Psoas muscle (tissue), 8 donors: ENCODE data around the gene OR6B1. TPM values are rescaled to one million over a fixed set of nuclear protein-coding genes. Genes with fewer than 3 reads are reported as not detected.

Source experiments
- ATAC-seq, 4 donors: fragments of 200-7000 bp; cut with Tn5 transposase; one replicate each; pipeline ENCODE4 v1.9.1; 2020; ENCODE audit warnings: moderate library complexity in 3 of 4, mild to moderate bottlenecking in 2 of 4
- DNase-seq, 2 donors: peaks; one replicate each; pipeline ENCODE4 v3.0.0-alpha.2; 2020
- H3K27ac ChIP-seq: fragments of 200-600 bp; one replicate; pipeline ENCODE4 v1.8.0; 2022
- H3K27me3 ChIP-seq, 3 donors: fragments of 200-600 bp in 1 of 3; one replicate each; pipeline versions ENCODE4 v1.6.1 to v1.8.0; 2013 to 2022; ENCODE audit warnings: low read length in 2 of 3, mild to moderate bottlenecking in 2 of 3, moderate library complexity in 1 of 3; ENCODE audit not compliant: insufficient read depth in 3 of 3
- H3K36me3 ChIP-seq, 2 donors: fragments of 200-600 bp in 1 of 2; one replicate each; pipeline versions ENCODE4 v1.6.1 to v1.8.0; 2013 to 2022; ENCODE audit warnings: low read depth in 1 of 2, mild to moderate bottlenecking in 1 of 2, moderate library complexity in 1 of 2; ENCODE audit not compliant: insufficient read depth in 1 of 2
- H3K4me1 ChIP-seq: fragments of 200-600 bp; one replicate; pipeline ENCODE4 v1.8.0; 2022
- H3K4me3 ChIP-seq: fragments of 200-600 bp; one replicate; pipeline ENCODE4 v1.8.0; 2022; ENCODE audit warnings: mild to moderate bottlenecking
- H3K9me3 ChIP-seq: fragments of 200-600 bp; one replicate; pipeline ENCODE4 v1.8.0; 2022
- CTCF ChIP-seq: fragments of 200-600 bp; IDR thresholded peaks from one replicate; pipeline ENCODE4 v1.8.0; 2022; ENCODE audit warnings: antibody characterized with exemption
- WGBS, 3 donors: extraction: QIAGEN DNeasy Blood & Tissue Kit; methylation state at CpG; one replicate each; pipeline versions ENCODE4 v1.1.6 to v1.1.7; 2013; 5-methylcytosine and 5-hydroxymethylcytosine counted together
- intact Hi-C, 2 donors: fragments of 100-400 bp; cut with DNase I; formaldehyde crosslinking; loops; one replicate each; pipeline versions ENCODE4 v1.11.0 to v1.14.2; 2022
- polyA plus RNA-seq, 3 donors: library from polyadenylated mRNA; stranded (reverse); fragments of 200-250 nt; gene quantifications; one replicate each; pipeline ENCODE4 v1.2.3, GENCODE V29; 2013
- total RNA-seq, 4 donors: library from RNA; stranded (reverse); fragmentation: NEBNext Ultra II Directional in 2 of 4; extraction: Animal tissue kit (Norgen Biotek cat#: 25700) in 2 of 4; gene quantifications; one replicate each; pipeline versions ENCODE4 v1.2.1 to v1.2.4, GENCODE V29; 2021 to 2023
- donor health status: healthy with polysubstance abuse.
- donor health status: DM: no; HTN: no; CAD: no; lungs with moderate emphysema.
- donor health status: Bipolar disorder and iron deficiency.
- donor health status: healthy.
- donor health status: DM: yes; HTN: yes; CAD: no.
- donor health status: DM: no; HTN: no; CAD: no.
- donor health status: DM: no; HTN: no; CAD: no.
- donor health status: DM: yes; HTN: yes; CAD: no.

OR6B1 gene
- total and polyA plus RNA-seq, 7 donors: not detected

- Histone ChIP-seq H3K36me3 (no peaks in the 10 kb centered on the region), H3K27ac (no peak overlapping the region), H3K27me3 (no peaks in the 10 kb centered on the region), H3K9me3 (no peaks in the 10 kb centered on the region), H3K4me3 (no peak overlapping the region), H3K4me1 (no peaks in the 10 kb centered on the region)
- intact Hi-C loops: loop anchor here in 1 of 2 donors (10.0 kb wide), 1 partner anchor 102 kb away; no protein-coding TSS in a partner anchor
- ATAC-seq (no peak), DNase-seq (no peak)
- WGBS, 3 donors: 49 to 68% (median 56%) methylated on average over 1 of the region's 1 CpG
- TF ChIP-seq CTCF: no peak
Measured at GRCh38 chr7:144032985-144033709, 33.0 kb downstream of the OR6B1 start.

- DNase-seq (no peak), ATAC-seq (no peak)
- H3K9me3 ChIP-seq: no peaks in the 10 kb centered on the region
- no peak for TF ChIP-seq CTCF
- no peak overlapping the region for H3K4me3 ChIP-seq
- intact Hi-C loops: loop anchor here in 1 of 2 donors (10.0 kb wide), 1 partner anchor 99 kb away; no protein-coding TSS in a partner anchor
- no peak overlapping the region for H3K27ac ChIP-seq
- H3K36me3 ChIP-seq: no peaks in the 10 kb centered on the region
- H3K27me3 ChIP-seq: no peaks in the 10 kb centered on the region
- no peaks in the 10 kb centered on the region for H3K4me1 ChIP-seq
Measured at GRCh38 chr7:144035385-144035784, 35.3 kb downstream of the OR6B1 start.

- Histone ChIP-seq H3K4me3 (no peak overlapping the region), H3K27ac (no peak overlapping the region), H3K4me1 (no peaks in the 10 kb centered on the region), H3K9me3 (no peaks in the 10 kb centered on the region), H3K27me3 (no peaks in the 10 kb centered on the region), H3K36me3 (no peaks in the 10 kb centered on the region)
- ATAC-seq (no peak), DNase-seq (no peak)
- intact Hi-C loops: loop anchor here in 1 of 2 donors (10.0 kb wide), 1 partner anchor 98 kb away; no protein-coding TSS in a partner anchor
- WGBS, 3 donors: 0 to 89% (median 50%) methylated on average over 1 of the region's 1 CpG
- TF ChIP-seq CTCF: no peak
Measured at GRCh38 chr7:144036302-144036885, 36.3 kb downstream of the OR6B1 start.

- no peak overlapping the region for H3K4me3 ChIP-seq
- H3K27me3 ChIP-seq: no peaks in the 10 kb centered on the region
- no peaks in the 10 kb centered on the region for H3K9me3 ChIP-seq
- no peaks in the 10 kb centered on the region for H3K36me3 ChIP-seq
- no peak for DNase-seq
- no peak overlapping the region for H3K27ac ChIP-seq
- ATAC-seq: peak in 1 of 4 donors; percentile 49
- 29 to 36% (median 35%) methylated on average over 1 of the region's 1 CpG for WGBS, 3 donors
- TF ChIP-seq CTCF: no peak
- H3K4me1 ChIP-seq: no peaks in the 10 kb centered on the region
- intact Hi-C loops: loop anchor here in 1 of 2 donors (10.0 kb wide), 1 partner anchor 97 kb away; no protein-coding TSS in a partner anchor
Measured at GRCh38 chr7:144037414-144038035, 37.4 kb downstream of the OR6B1 start.
